Tibial artery (tissue), 4 donors: ENCODE data around the gene PRR5L.
A peak's percentile ranks its signal among the peaks of the same experiment; 100 is the strongest.

Experiments
- DNase-seq, 2 donors: peaks; one replicate each; pipeline ENCODE4 v3.0.0-alpha.2; 2019
- H3K27ac ChIP-seq, 2 donors: fragments of 200-600 bp; sonication (generic) in 1 of 2; 1 replicate in 1 of 2; 2 replicates in 1 of 2; pipeline ENCODE4 v1.5.1; 2018 to 2019; ENCODE audit warnings: mild to moderate bottlenecking in 1 of 2
- H3K27me3 ChIP-seq, 2 donors: fragments of 200-600 bp; sonication (generic) in 1 of 2; one replicate each; pipeline versions ENCODE4 v1.5.1 to v1.6.0; 2016 to 2019
- H3K36me3 ChIP-seq, 3 donors: fragments of 200-600 bp; sonication (generic) in 2 of 3; one replicate each; pipeline ENCODE4 v1.5.1; 2016 to 2019; ENCODE audit warnings: mild to moderate bottlenecking in 2 of 3
- H3K4me1 ChIP-seq, 4 donors: fragments of 200-600 bp; sonication (generic) in 2 of 4; 1 replicate in 3 of 4; 2 replicates in 1 of 4; pipeline ENCODE4 v1.5.1; 2016 to 2019
- H3K4me3 ChIP-seq, 2 donors: fragments of 200-600 bp; sonication (generic) in 1 of 2; 1 replicate in 1 of 2; 2 replicates in 1 of 2; pipeline ENCODE4 v1.5.1; 2018 to 2019; ENCODE audit warnings: mild to moderate bottlenecking in 2 of 2
- H3K9me3 ChIP-seq, 3 donors: fragments of 200-600 bp; sonication (generic) in 1 of 3; one replicate each; pipeline ENCODE4 v1.5.1; 2016 to 2019
- CTCF ChIP-seq, 2 experiments: fragments of 200-600 bp in 1 of 2; fragments of 450-650 bp in 1 of 2; IDR thresholded peaks; one replicate each; pipeline ENCODE4 v1.5.1; 2017 to 2019; ENCODE audit warnings: antibody characterized with exemption in 2 of 2, mild to moderate bottlenecking in 1 of 2, moderate library complexity in 1 of 2
- intact Hi-C: fragments of 100-400 bp; cut with DNase I; formaldehyde crosslinking; loops from one replicate; pipeline ENCODE4 v1.15.0; 2023; ENCODE audit warnings: low total_unique reads

Gene PRR5L

GRCh38 chr11:36305047-36305446, 9.0 kb downstream of the PRR5L start:
- Histone ChIP-seq H3K9me3 (no peaks in the 10 kb centered on the region), H3K4me1 (no peaks in the 10 kb centered on the region), H3K4me3 (no peak overlapping the region), H3K27me3 (no peaks in the 10 kb centered on the region), H3K36me3 (no peaks in the 10 kb centered on the region), H3K27ac (no peak overlapping the region)
- no peak for DNase-seq
- intact Hi-C loops, result loop anchor here (5.0 kb wide), 1 partner anchor 172 kb away; no protein-coding TSS in a partner anchor
- TF ChIP-seq CTCF (IDR thresholded peaks at IDR 0.05), result no peak

- Histone ChIP-seq H3K9me3 (no peaks in the 10 kb centered on the region), H3K36me3 (no peaks in the 10 kb centered on the region), H3K4me1 (no peaks in the 10 kb centered on the region), H3K27ac (no peak overlapping the region), H3K4me3 (no peak overlapping the region), H3K27me3 (no peaks in the 10 kb centered on the region)
- intact Hi-C loops, result loop anchor here (5.0 kb wide), 1 partner anchor 170 kb away; no protein-coding TSS in a partner anchor
- DNase-seq, result no peak
- TF ChIP-seq CTCF (IDR thresholded peaks at IDR 0.05), result peak; percentile 21
Observed at GRCh38 chr11:36306888-36307287, 10.8 kb downstream of the PRR5L start.

- no peak for TF ChIP-seq CTCF (IDR thresholded peaks at IDR 0.05)
- Histone ChIP-seq H3K27me3 (peaks cover 0 to 4% of the 10 kb centered on the region in 2 donors), H3K4me1 (peaks cover 0 to 1% (median 0%) of the 10 kb centered on the region in 4 donors), H3K4me3 (no peak overlapping the region), H3K27ac (no peak overlapping the region), H3K9me3 (no peaks in the 10 kb centered on the region), H3K36me3 (no peaks in the 10 kb centered on the region)
- intact Hi-C loops, result loop anchor here (5.0 kb wide), 1 partner anchor 169 kb away; no protein-coding TSS in a partner anchor
- no peak for DNase-seq
Observed at GRCh38 chr11:36308577-36308976, 12.5 kb downstream of the PRR5L start.

- no peak overlapping the region for H3K27ac ChIP-seq
- no peak for TF ChIP-seq CTCF (IDR thresholded peaks at IDR 0.05)
- H3K27me3 ChIP-seq, result peaks cover 0 to 4% of the 10 kb centered on the region in 2 donors
- H3K4me1 ChIP-seq, result peaks cover 0 to 13% (median 2%) of the 10 kb centered on the region in 4 donors
- H3K4me3 ChIP-seq, result no peak overlapping the region
- H3K36me3 ChIP-seq, result no peaks in the 10 kb centered on the region
- no peak for DNase-seq
- intact Hi-C loops, result loop anchor here (5.0 kb wide), 1 partner anchor 168 kb away; no protein-coding TSS in a partner anchor
- H3K9me3 ChIP-seq, result no peaks in the 10 kb centered on the region
Observed at GRCh38 chr11:36309779-36310178, 13.7 kb downstream of the PRR5L start.

GRCh38 chr11:36311926-36312595, 16.0 kb downstream of the PRR5L start:
- intact Hi-C loops, result no loop called here
- Histone ChIP-seq H3K27ac (no peak overlapping the region), H3K9me3 (no peaks in the 10 kb centered on the region), H3K4me3 (no peak overlapping the region), H3K36me3 (no peaks in the 10 kb centered on the region), H3K4me1 (peaks cover 0 to 13% (median 2%) of the 10 kb centered on the region in 4 donors), H3K27me3 (peaks cover 0 to 4% of the 10 kb centered on the region in 2 donors)
- TF ChIP-seq CTCF (IDR thresholded peaks at IDR 0.05), result no peak
- no peak for DNase-seq
